Lung (tissue), 12 donors: ENCODE data around the gene PLEKHO2. TPM values are rescaled to one million over a fixed set of nuclear protein-coding genes. Genes with fewer than 3 reads are reported as not detected.
A peak's percentile ranks its signal among the peaks of the same experiment; 100 is the strongest.

Source experiments
- ATAC-seq: fragments of 200-7000 bp; cut with Tn5 transposase; one replicate; pipeline ENCODE4 v1.9.1; 2020; ENCODE audit warnings: moderate number of reproducible peaks; ENCODE audit not compliant: insufficient read depth, low FRiP score
- DNase-seq, 3 donors: peaks; one replicate each; pipeline ENCODE4 v3.0.0-alpha.2; 2013 to 2017
- H3K27ac ChIP-seq, 2 donors: one replicate each; pipeline ENCODE4 v1.5.1; 2013; ENCODE audit warnings: mild to moderate bottlenecking in 2 of 2, moderate library complexity in 2 of 2, control low read depth in 1 of 2, inconsistent platforms in 1 of 2, low read depth in 1 of 2, low read length in 1 of 2
- H3K27me3 ChIP-seq, 3 donors: one replicate each; pipeline ENCODE4 v1.5.1; 2013; ENCODE audit warnings: low read length in 2 of 3; ENCODE audit not compliant: control insufficient read depth in 3 of 3, insufficient read depth in 3 of 3
- H3K36me3 ChIP-seq, 4 donors: one replicate each; pipeline ENCODE4 v1.5.1; 2013; ENCODE audit warnings: low read length in 4 of 4, mild to moderate bottlenecking in 1 of 4, moderate library complexity in 1 of 4; ENCODE audit not compliant: control insufficient read depth in 4 of 4, insufficient read depth in 4 of 4
- H3K4me1 ChIP-seq, 5 donors: one replicate each; pipeline ENCODE4 v1.5.1; 2013; ENCODE audit warnings: low read length in 5 of 5, mild to moderate bottlenecking in 2 of 5, moderate library complexity in 1 of 5; ENCODE audit not compliant: control insufficient read depth in 5 of 5, insufficient read depth in 5 of 5
- H3K4me3 ChIP-seq: one replicate; pipeline ENCODE4 v1.5.1; 2013; ENCODE audit warnings: mild to moderate bottlenecking, control low read depth, moderate library complexity
- H3K9ac ChIP-seq, 2 donors: one replicate each; pipeline ENCODE4 v1.5.1; 2013; ENCODE audit warnings: low read length in 2 of 2, control low read depth in 1 of 2; ENCODE audit not compliant: insufficient read depth in 1 of 2
- H3K9me3 ChIP-seq, 4 donors: one replicate each; pipeline ENCODE4 v1.5.1; 2013; ENCODE audit warnings: low read length in 3 of 4, mild to moderate bottlenecking in 1 of 4, moderate library complexity in 1 of 4; ENCODE audit not compliant: control insufficient read depth in 4 of 4, insufficient read depth in 3 of 4
- WGBS, 2 donors: extraction: QIAGEN DNeasy Blood & Tissue Kit; methylation state at CpG; one replicate each; pipeline ENCODE4 v1.1.7; 2013; 5-methylcytosine and 5-hydroxymethylcytosine counted together
- polyA plus RNA-seq, 2 donors: library from polyadenylated mRNA; stranded (reverse); fragments of 200-250 nt; gene quantifications; one replicate each; pipeline ENCODE4 v1.2.1, GENCODE V29; 2013
- total RNA-seq, 2 donors: library from RNA; depleted of rRNA in 1 of 2; stranded (reverse); fragments of >200 nt in 1 of 2; gene quantifications; one replicate each; pipeline ENCODE4 v1.2.1, GENCODE V29; 2014 to 2021
- TF ChIP-seq, protein P1 (sequence below): IDR thresholded peaks from 2 replicates; pipeline ENCODE4 v1.5.1; 2012; ENCODE audit warnings: mild to moderate bottlenecking; ENCODE audit errors: control extremely low read depth, extremely low read depth
- donor health status: control.
- donor health status: control.
- donor health status: Bipolar disorder and iron deficiency.
- donor health status: healthy.
- donor health status: DM: yes; HTN: yes; CAD: no.

PLEKHO2 gene
- total and polyA plus RNA-seq, 4 donors, result 25.6 to 84.1 (median 56.1) TPM

DNA sequence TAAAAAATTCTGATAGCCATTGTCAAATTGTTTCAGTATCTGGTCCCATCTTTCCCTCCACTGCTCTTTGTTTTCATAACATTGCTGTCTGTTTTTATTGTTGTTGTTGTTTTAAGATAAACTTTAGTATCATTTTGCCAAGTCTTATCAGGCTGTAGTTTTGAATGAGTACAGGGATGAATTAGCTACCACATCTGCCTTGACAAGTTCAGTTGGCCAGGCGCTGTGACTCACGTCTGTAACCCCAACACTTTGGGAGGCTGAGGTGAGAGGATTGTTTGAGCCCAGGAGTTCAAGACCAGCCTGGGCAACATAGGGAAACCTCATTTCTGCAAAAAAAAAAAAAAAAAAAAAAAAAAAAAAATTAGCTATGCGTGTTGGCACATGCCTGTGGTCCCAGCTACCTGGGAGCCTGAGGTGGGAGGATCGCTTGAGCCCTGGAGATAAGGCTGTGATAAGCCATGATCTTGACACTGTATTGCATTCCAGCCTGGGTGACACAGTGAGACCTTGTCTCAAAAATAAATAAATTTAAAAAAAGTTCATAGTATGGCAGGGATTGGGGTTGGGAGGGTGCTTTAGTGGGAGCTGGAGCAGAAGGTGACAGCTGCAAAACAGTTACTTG is 61.7 kb downstream of the PLEKHO2 start:
- TF ChIP-seq, protein P1, sequence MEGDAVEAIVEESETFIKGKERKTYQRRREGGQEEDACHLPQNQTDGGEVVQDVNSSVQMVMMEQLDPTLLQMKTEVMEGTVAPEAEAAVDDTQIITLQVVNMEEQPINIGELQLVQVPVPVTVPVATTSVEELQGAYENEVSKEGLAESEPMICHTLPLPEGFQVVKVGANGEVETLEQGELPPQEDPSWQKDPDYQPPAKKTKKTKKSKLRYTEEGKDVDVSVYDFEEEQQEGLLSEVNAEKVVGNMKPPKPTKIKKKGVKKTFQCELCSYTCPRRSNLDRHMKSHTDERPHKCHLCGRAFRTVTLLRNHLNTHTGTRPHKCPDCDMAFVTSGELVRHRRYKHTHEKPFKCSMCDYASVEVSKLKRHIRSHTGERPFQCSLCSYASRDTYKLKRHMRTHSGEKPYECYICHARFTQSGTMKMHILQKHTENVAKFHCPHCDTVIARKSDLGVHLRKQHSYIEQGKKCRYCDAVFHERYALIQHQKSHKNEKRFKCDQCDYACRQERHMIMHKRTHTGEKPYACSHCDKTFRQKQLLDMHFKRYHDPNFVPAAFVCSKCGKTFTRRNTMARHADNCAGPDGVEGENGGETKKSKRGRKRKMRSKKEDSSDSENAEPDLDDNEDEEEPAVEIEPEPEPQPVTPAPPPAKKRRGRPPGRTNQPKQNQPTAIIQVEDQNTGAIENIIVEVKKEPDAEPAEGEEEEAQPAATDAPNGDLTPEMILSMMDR, result no peak
- H3K27me3 ChIP-seq, result no peaks in the 10 kb centered on the region
- H3K4me1 ChIP-seq, result peaks cover 0 to 10% (median 0%) of the 10 kb centered on the region in 5 donors
- no peak for DNase-seq
- no peak overlapping the region for H3K4me3 ChIP-seq
- ATAC-seq, result no peak
- no peak overlapping the region for H3K9ac ChIP-seq
- H3K27ac ChIP-seq, result no peak overlapping the region
- H3K9me3 ChIP-seq, result peaks cover 0 to 3% (median under 1%) of the 10 kb centered on the region in 4 donors
- 93% methylated on average over 4 of the region's 4 CpGs for WGBS, 2 donors
- peaks cover 0 to 1% (median 0%) of the 10 kb centered on the region in 4 donors for H3K36me3 ChIP-seq

DNA sequence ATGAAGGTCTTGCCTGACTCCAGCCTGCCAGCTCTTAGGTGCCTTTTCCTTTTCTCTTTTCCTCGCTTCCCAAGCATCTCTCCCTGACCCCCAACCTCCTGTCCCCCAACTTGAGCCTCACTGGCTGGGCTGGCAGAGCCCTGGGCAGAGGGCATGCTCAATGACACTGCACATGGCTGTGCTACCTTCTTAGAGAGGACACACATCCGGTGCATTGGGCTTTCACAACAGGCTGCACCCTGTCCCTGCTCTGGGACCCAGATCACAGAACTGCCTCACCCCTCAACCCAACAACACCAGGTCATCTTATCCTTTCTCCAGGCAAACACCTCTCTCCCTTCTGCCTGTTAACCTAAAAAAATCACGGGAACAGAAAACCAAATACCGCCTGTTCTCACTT is 62.5 kb downstream of the PLEKHO2 start:
- no peak overlapping the region for H3K4me3 ChIP-seq
- peaks cover 0 to 3% (median under 1%) of the 10 kb centered on the region in 4 donors for H3K9me3 ChIP-seq
- 92 to 95% methylated on average over 4 of the region's 4 CpGs for WGBS, 2 donors
- peaks cover 0 to 10% (median 0%) of the 10 kb centered on the region in 5 donors for H3K4me1 ChIP-seq
- ATAC-seq (no peak), DNase-seq (no peak)
- TF ChIP-seq, protein P1, result no peak
- H3K36me3 ChIP-seq, result peaks cover 0 to 1% (median 0%) of the 10 kb centered on the region in 4 donors
- no peak overlapping the region for H3K27ac ChIP-seq
- H3K9ac ChIP-seq, result no peak overlapping the region
- no peaks in the 10 kb centered on the region for H3K27me3 ChIP-seq

DNA sequence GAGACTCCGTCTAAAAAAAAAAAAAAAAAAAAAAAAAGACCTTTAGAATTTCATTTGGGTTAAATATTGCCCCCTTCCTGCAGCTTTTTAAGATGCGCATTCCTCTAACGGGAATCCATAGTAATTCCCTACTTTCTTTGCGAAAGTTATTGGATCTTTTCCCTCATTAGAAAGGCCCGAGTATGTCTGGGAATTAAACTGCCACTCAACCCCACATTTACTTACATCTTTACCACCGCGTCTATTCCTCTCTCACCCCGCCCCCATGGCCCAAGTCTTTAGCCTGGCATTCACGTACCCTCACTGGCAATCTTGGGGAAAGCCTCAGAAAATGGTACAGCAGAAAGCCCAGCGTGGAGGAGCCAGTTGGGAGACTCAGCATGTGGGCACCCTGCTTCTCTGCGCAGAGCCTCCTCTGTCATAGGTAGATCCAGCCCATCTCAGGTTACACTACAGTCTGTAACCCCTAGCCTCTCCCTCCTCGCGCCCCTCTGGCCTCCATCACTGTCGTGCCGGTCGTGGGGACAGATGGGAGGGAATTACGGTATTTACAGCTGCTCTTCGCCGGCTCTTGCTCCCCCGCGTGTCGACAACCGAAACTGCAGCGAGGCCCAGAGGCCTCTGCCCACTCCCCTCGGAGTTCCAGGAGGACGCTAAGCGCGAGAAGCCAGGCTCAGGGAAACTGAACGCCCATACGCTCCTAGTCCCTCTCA is 63.6 kb downstream of the PLEKHO2 start:
- H3K27ac ChIP-seq, result no peak overlapping the region
- peaks cover 0 to 10% (median 0%) of the 10 kb centered on the region in 5 donors for H3K4me1 ChIP-seq
- ATAC-seq (peak; percentile 87), DNase-seq (peak; percentile 81 to 82 (median 82))
- peaks cover 0 to 1% (median 0%) of the 10 kb centered on the region in 4 donors for H3K36me3 ChIP-seq
- H3K9ac ChIP-seq, result peak overlapping the region in 1 of 2 donors; percentile 61
- no peaks in the 10 kb centered on the region for H3K27me3 ChIP-seq
- 12 to 17% methylated on average over 29 of the region's 30 CpGs for WGBS, 2 donors
- H3K9me3 ChIP-seq, result peaks cover 0 to 3% (median under 1%) of the 10 kb centered on the region in 4 donors
- TF ChIP-seq, protein P1, result peak; percentile 85
- H3K4me3 ChIP-seq, result no peak overlapping the region
